ENCODE data around the gene ERBIN. TPM values are rescaled to one million over a fixed set of nuclear protein-coding genes. Genes with fewer than 3 reads are reported as not detected.

ERBIN gene
- polyA plus RNA-seq, 1 of the 3 experiments (the other 2 are of a cell fraction): 10.3 TPM

DNA sequence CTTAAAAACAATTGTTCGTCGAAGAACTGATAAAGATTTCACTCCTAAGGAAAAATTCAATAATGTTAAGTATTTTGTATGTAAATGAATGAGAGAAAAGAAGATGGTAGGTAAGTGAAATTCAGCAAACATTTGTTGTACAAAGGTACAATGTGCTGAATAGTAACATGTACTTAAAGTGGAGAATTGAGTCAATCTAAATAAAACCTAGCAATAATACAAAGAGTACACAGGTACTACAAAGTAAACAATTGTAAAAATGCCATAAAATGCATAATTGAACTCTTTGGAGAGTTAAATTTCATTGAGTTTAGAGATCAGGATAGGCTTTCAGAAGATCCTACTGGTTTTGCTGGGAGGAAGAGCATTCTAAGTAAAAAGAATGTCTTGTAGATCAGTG lies 82.9 kb downstream of the ERBIN start:
- Histone ChIP-seq H3K9ac (no peak overlapping the region), H3K4me1 (ENCODE audit: control insufficient read depth in 1 of 2, insufficient read depth in 2 of 2, low read depth in 1 of 2, low read length in 1 of 2) (no peaks in the 10 kb centered on the region; a peak in 2 of 4 replicates), H3K79me2 (ENCODE audit: insufficient read depth) (peaks cover 59% of the 10 kb centered on the region), H3K4me3 (ENCODE audit: low read depth in 2 of 2, low read length in 1 of 2) (no peak overlapping the region), H3K9me3 (no peaks in the 10 kb centered on the region), H4K20me1 (ENCODE audit: insufficient read depth) (peaks cover 14% of the 10 kb centered on the region; the same call in 1 of the 2 replicates), H3F3A (replicated peaks; ENCODE audit: insufficient read depth) (peaks cover 21% of the 10 kb centered on the region), H3K4me2 (no peak overlapping the region), H3K36me3 (replicated peaks in 1 of 2; ENCODE audit: control insufficient read depth in 1 of 2, insufficient read depth in 2 of 2, low read length in 1 of 2) (peaks cover 16 to 30% of the 10 kb centered on the region in 2 experiments), H3K9me2 (no peaks in the 10 kb centered on the region), H2AFZ (ENCODE audit: low read depth) (no peak overlapping the region), H3K27ac (ENCODE audit: low read depth in 2 of 2, low read length in 1 of 2) (no peak overlapping the region), H3K27me3 (ENCODE audit: insufficient read depth) (no peaks in the 10 kb centered on the region)
- POLR2A ChIA-PET: no interaction called here
- no peak for DNase-seq
- 98% methylated on average over 2 of the region's 2 CpGs for WGBS (ENCODE audit: low lambda C conversion rate)
- CTCF ChIA-PET: no interaction called here
- no peak for TF ChIP-seq GATA2 (CRISPR knock-in tag; IDR thresholded peaks at IDR 0.05)
- TF ChIP-seq RCOR1 (IDR thresholded peaks at IDR 0.05; ENCODE audit: low read length): no peak
- TF ChIP-seq MXI1 (IDR thresholded peaks at IDR 0.05; ENCODE audit: low read depth, low read length): no peak
- no peak for TF ChIP-seq JUND (IDR thresholded peaks at IDR 0.05)
- TF ChIP-seq, protein P1, sequence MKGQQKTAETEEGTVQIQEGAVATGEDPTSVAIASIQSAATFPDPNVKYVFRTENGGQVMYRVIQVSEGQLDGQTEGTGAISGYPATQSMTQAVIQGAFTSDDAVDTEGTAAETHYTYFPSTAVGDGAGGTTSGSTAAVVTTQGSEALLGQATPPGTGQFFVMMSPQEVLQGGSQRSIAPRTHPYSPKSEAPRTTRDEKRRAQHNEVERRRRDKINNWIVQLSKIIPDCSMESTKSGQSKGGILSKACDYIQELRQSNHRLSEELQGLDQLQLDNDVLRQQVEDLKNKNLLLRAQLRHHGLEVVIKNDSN (IDR thresholded peaks at IDR 0.05; ENCODE audit: borderline replicate concordance, low read depth): no peak
- no peak for TF ChIP-seq MEF2A (IDR thresholded peaks at IDR 0.05; ENCODE audit: borderline replicate concordance, low read depth)
- TF ChIP-seq TEAD4 (IDR thresholded peaks at IDR 0.05; ENCODE audit: borderline replicate concordance, insufficient read depth): no peak
- TF ChIP-seq TCF12 (IDR thresholded peaks at IDR 0.05): no peak
- TF ChIP-seq ELF1 (IDR thresholded peaks at IDR 0.05): no peak
- TF ChIP-seq, protein P2, sequence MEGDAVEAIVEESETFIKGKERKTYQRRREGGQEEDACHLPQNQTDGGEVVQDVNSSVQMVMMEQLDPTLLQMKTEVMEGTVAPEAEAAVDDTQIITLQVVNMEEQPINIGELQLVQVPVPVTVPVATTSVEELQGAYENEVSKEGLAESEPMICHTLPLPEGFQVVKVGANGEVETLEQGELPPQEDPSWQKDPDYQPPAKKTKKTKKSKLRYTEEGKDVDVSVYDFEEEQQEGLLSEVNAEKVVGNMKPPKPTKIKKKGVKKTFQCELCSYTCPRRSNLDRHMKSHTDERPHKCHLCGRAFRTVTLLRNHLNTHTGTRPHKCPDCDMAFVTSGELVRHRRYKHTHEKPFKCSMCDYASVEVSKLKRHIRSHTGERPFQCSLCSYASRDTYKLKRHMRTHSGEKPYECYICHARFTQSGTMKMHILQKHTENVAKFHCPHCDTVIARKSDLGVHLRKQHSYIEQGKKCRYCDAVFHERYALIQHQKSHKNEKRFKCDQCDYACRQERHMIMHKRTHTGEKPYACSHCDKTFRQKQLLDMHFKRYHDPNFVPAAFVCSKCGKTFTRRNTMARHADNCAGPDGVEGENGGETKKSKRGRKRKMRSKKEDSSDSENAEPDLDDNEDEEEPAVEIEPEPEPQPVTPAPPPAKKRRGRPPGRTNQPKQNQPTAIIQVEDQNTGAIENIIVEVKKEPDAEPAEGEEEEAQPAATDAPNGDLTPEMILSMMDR (IDR thresholded peaks at IDR 0.05): no peak
- TF ChIP-seq, protein P3, sequence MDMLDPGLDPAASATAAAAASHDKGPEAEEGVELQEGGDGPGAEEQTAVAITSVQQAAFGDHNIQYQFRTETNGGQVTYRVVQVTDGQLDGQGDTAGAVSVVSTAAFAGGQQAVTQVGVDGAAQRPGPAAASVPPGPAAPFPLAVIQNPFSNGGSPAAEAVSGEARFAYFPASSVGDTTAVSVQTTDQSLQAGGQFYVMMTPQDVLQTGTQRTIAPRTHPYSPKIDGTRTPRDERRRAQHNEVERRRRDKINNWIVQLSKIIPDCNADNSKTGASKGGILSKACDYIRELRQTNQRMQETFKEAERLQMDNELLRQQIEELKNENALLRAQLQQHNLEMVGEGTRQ (IDR thresholded peaks at IDR 0.05; ENCODE audit: borderline replicate concordance, low read depth, low read length): no peak
- TF ChIP-seq NRF1 (IDR thresholded peaks at IDR 0.05; ENCODE audit: low read depth, low read length): no peak
- no peak for TF ChIP-seq FOSL2 (IDR thresholded peaks at IDR 0.05; ENCODE audit: borderline replicate concordance, low read depth)
- TF ChIP-seq, protein P4, sequence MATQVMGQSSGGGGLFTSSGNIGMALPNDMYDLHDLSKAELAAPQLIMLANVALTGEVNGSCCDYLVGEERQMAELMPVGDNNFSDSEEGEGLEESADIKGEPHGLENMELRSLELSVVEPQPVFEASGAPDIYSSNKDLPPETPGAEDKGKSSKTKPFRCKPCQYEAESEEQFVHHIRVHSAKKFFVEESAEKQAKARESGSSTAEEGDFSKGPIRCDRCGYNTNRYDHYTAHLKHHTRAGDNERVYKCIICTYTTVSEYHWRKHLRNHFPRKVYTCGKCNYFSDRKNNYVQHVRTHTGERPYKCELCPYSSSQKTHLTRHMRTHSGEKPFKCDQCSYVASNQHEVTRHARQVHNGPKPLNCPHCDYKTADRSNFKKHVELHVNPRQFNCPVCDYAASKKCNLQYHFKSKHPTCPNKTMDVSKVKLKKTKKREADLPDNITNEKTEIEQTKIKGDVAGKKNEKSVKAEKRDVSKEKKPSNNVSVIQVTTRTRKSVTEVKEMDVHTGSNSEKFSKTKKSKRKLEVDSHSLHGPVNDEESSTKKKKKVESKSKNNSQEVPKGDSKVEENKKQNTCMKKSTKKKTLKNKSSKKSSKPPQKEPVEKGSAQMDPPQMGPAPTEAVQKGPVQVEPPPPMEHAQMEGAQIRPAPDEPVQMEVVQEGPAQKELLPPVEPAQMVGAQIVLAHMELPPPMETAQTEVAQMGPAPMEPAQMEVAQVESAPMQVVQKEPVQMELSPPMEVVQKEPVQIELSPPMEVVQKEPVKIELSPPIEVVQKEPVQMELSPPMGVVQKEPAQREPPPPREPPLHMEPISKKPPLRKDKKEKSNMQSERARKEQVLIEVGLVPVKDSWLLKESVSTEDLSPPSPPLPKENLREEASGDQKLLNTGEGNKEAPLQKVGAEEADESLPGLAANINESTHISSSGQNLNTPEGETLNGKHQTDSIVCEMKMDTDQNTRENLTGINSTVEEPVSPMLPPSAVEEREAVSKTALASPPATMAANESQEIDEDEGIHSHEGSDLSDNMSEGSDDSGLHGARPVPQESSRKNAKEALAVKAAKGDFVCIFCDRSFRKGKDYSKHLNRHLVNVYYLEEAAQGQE (IDR thresholded peaks at IDR 0.05; ENCODE audit: low read depth, low read length): no peak
- TF ChIP-seq FOXM1 (IDR thresholded peaks at IDR 0.05; ENCODE audit: low read depth): no peak
- TF ChIP-seq RFX5 (IDR thresholded peaks at IDR 0.05; ENCODE audit: low read length): no peak
- TF ChIP-seq SIN3A (IDR thresholded peaks at IDR 0.05; ENCODE audit: borderline replicate concordance, low read depth, low read length): no peak
- TF ChIP-seq, protein P5, sequence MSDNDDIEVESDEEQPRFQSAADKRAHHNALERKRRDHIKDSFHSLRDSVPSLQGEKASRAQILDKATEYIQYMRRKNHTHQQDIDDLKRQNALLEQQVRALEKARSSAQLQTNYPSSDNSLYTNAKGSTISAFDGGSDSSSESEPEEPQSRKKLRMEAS (IDR thresholded peaks at IDR 0.05; ENCODE audit: low read depth): no peak
- no peak for TF ChIP-seq CHD2 (IDR thresholded peaks at IDR 0.05; ENCODE audit: low read length, partially characterized antibody)
- TF ChIP-seq TAF1 (IDR thresholded peaks at IDR 0.05; ENCODE audit: borderline replicate concordance, low read depth, low read length): no peak

Measured in SK-N-SH (cell line).